GM19351 (cell line): ENCODE data around the gene SEC11A.
A peak's percentile ranks its signal among the peaks of the same experiment; 100 is the strongest.
"Not testable (repeated sequence)": the region's sequence is repeated elsewhere in the genome, so short reads cannot be mapped to it uniquely, and the experiment has no call there.

Experiments used
- ATAC-seq: cut with Tn5 transposase; IDR thresholded peaks from one replicate; pipeline ENCODE4 v1.9.1; 2021; ENCODE audit warnings: mild to moderate bottlenecking, moderate library complexity; ENCODE audit not compliant: unreplicated experiment

The SEC11A gene

DNA sequence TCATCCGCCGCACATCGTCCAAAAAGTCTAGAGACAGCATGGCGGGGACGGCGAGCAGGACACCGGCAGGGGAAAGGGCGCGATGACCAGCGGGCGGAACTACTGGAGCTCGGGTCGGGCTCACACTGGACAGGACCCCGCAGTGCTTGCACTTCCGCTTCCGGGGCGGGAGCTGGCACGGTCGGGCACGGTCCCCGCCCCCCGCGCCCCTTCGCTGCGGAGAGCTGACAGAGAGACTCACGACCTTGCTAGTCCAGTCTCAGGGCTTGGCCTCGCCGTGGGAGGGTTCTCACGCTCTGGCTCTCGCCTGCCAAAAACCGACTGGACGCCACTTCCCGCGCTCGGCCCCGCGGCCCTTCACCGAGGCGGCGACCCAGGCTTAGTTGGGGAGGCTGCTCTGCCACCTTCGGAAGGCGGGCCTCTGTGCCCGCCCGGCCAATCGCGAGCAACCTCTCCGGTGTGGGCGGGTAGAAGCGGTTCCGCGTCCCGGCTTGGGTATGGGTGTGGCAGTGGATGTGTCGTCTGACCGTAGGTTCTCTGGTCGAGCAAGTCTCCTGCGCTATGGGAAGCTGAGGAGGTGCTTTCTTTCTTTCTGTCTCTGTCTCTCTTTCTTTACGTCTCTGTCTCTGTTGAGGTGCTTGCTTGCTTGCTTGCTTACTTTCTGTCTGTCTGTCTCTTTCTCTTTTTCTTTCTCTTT, at the start of gene SEC11A:
TSS of gene SEC11A (minus strand) at position 104 of the 697 bp plus-strand sequence. CDS start at position 40, 64 bp downstream.
- peak; percentile 90 for ATAC-seq

DNA sequence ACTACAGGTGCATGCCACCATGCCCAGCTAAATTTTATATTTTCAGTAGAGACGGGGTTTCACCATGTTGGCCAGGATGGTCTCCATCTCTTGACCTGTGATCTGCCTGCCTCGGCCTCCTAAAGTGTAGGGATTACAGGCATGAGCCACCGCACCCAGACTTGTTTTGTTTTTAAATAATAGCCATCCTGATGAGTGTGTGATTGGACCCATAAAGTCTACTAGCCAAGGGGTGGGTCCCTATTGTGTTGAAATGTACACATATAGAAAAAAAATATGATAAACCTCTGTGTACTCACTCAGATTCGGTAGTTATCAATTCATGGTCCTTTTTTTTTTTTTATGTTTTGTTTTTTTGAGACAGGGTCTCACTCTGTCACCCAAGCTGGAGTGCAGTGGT, 49.7 kb upstream of the SEC11A start:
- ATAC-seq, result no peak

DNA sequence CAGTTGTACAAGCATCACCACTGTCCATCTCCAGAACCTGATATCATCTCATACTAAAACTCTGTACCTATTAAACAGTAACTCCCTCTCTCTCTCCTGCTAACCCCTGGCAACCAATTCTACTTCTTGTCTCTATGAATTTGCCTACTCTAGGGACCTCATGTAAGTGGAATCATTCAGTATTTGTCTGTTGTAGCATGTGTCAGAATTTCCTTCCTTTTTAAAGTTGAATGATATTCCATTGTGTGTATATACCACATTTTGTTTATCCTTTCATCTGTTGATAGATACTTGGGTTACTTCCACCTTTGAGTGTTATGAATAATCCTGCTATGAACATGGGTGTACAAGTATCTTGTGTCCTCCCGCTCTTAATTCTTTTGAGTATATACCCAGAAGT, 49.0 kb upstream of the SEC11A start:
- ATAC-seq, result no peak

DNA sequence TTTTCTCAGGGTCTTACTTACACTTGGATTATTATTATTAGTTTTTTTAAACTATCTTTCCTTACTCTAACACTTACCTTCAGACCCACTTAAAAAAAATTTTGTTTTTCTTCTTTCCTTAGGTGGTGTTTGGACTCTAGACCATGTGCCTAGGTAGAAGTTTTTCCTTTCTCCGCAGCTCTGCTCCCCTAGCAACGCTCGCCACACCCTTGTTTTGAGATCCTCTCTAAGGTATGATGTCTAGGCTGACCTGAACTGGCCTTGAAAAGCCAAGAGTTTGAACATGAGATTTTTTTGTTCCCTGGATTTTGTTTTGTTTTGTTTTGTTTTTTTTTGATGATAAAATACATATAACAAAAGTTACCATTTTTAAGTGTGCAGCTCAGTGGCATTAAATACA, 48.6 kb upstream of the SEC11A start:
- ATAC-seq, result no peak

DNA sequence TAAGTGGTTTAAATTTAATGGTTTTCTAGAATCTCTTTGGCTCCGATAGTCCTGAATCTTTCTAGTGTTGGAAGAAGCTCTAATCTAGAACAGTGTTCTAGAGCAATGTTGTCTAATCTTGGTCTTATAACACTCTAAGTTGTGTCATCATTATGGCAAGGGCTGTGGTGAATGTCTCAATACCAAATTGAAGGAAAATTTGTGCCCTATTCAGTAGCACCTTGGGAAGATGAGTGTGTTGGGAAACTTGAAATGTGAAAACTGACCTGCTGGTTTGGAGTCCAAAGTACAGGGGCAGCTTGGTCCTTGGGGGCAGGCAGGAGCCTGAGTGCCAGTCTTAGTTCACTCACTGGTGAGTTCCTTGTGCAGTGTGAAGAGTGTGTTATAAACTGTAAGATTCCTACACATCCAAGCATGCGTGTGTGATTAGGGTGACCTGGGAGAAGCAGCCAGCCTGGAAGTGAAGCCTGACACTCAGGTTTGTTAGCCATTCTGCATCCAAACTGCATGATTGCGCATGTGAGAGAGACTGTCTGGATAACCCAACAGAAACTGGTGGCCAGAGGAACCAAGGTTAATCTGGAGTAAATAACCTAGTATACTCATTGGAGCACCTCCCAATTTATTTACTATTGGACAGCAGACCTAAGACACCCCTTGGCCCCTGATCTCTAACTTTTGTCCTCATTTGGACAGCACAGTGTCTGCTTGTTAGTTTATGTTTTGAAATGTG, 47.1 kb upstream of the SEC11A start:
- ATAC-seq, result no peak

DNA sequence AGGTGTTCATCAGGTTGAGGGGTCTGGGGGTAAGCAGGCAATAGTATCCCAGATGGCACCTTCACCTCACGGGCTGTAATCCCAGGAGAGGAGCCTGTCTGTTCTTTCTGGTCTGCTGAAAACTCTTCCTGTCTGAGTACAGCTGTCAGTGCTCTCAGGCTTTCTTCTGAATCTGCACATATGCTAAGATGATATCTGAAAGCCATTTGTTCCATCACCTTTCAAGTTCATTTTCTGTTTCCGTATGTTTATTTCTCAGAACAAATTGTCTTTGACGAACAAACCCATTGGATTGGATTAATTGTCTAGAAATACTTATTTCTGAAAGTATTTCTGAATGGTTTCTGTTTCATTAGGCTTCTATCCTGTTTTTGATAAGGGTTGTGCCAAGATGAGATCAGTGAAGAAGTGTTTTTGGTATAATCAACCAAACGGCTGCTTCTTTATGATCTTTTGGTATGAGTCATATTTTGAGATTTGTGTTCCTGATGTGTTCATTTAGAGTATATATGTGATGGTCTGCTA, 45.7 kb upstream of the SEC11A start:
- ATAC-seq, result peak; percentile 73

DNA sequence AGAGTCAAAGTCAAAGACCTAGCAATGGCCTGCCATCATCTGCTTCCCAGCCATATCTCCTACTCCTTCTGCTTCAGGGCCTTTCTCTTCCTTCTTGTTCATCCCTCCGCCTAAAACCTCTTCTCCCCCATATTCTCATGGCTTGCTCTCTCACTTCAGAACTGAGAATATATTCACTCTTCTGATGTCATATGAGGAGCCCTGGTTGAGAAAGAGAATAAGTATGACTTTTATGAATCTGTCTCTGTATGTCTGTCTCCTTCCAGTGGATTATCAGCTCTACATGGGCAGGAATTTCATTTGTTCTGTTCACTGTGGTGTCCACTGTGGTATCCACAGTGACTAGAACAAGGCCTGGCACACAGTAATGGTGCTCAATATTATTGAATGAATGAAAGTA, 44.3 kb upstream of the SEC11A start:
- ATAC-seq, result no peak

DNA sequence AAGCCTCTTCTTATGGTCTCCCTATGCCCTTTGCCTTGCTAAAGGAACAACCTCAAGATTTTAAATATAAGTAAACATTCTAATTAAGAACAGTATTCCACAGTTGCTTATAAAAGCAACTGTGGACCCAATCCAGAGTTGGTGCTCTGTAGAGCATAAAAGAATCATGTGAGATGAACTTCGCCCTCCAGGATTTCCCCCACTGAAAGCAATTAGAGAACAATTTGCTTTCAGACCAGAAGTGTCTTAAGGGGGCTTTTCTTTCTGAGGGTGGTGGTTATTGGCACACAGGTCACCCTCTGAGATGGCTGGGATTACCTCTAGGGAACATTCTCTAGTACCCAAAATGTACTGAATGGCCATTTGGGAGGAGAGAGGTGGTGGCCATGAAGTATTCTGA, 43.1 kb upstream of the SEC11A start:
- ATAC-seq, result no peak

DNA sequence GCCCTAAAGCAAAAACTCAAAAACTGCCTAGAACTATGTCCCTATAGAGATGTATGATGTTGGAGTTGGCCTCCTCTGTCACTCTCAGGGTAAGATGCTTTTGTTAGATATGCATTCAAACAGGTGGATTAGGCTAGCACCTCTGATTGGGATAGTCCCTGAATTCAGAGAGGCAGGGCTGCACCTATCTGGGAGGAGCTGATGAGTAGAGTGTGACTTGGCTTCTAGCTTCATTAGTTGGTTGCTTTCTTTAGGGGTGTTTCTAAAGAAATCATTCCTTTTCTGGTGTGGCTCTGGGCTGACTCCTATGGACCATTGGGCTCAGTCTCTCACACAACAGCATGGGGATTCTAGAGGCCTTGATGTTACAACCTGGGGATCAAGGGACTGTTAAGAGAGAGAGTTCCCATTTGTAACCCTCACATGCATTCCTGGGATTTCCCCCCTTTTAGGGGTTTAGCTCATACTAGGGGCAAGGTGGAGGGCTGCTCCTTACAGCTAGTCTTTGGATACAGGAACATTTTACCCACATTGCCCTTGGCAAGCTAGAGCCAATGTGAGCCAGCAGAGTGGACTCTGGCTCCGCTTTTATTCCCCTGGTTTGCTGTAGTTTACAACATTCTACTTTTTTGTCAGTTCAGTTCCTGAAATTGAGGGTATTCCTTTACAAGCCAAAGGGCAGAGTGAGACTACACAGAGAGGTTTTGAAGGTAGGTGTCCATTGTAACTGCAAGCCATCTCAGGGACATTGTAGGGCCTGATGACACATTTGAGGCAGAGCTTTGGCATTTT, 40.0 kb upstream of the SEC11A start:
- ATAC-seq, result no peak

DNA sequence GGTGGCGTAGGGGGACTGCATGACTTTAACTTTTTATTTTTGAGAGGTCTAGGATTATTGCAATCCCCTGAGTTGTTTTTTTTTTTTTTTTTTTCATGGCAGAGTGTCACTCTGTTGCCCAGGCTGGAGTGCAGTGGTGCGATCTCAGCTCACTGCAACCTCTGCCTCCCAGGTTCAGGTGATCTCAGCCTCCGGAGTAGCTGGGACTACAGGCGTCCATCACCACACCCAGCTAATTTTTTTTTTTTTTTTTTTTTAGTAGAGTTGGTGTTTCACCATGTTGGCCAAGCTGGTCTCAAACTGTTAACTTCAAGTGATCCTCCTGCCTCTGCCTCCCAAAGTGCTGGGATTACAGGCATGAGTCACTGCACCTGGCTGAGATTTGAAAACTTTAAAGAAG, 39.0 kb upstream of the SEC11A start:
- not testable (repeated sequence) for ATAC-seq

DNA sequence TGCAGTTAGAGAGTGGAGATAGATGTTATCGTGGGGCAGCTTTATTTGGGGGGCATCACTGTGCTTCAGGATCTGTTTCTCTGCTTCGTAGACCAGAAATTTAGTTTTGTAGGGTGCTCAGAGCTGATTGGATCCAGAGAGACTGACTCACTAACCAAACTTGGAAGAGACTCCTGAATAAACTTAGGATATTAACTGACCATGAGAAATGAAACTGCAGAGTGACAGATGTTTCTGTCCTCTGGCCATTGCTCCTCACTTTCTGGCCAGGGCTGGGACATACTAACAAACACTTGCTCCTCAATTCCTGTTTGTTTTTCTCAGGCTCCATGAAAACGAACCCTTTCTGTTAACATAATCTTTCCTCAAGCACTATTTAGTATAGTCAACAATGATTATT, 36.8 kb upstream of the SEC11A start:
- ATAC-seq, result no peak

DNA sequence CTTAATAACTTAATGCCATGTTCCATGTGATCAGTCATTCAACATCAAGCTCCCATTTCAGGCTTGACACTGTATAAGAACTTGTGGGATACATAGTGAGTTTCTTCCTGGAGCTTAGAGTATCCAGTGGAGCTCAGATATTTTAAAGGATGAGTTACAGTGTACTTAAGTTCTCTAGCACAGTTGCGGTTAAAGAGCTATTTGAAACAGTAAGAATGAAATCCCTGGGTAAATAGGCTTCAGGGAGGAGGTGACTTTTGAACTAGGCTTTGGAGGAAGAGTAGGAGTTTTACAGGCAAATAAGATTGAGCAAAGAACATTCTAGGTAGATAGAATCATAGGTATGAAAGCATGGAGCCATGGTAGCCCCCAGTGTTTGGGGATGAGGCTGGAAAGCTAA, 36.3 kb upstream of the SEC11A start:
- ATAC-seq, result no peak

DNA sequence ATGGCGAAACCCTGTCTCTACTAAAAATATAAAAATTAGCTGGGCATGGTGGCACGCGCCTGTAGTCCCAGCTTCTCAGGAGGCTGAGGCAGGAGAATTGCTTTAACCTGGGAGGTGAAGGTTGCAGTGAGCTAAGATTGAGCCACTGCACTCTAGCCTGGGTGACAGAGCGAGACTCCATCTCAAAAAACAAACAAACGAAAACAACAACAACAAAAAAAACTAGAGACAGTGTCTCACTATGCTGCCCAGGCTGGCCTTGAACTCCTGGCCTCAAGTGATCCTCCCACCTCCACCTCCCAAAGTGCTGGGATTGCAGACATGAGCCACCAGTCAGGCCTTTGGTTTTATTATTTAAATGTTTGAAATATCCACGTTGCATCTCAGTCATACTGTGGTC, 35.8 kb upstream of the SEC11A start:
- not testable (repeated sequence) for ATAC-seq

DNA sequence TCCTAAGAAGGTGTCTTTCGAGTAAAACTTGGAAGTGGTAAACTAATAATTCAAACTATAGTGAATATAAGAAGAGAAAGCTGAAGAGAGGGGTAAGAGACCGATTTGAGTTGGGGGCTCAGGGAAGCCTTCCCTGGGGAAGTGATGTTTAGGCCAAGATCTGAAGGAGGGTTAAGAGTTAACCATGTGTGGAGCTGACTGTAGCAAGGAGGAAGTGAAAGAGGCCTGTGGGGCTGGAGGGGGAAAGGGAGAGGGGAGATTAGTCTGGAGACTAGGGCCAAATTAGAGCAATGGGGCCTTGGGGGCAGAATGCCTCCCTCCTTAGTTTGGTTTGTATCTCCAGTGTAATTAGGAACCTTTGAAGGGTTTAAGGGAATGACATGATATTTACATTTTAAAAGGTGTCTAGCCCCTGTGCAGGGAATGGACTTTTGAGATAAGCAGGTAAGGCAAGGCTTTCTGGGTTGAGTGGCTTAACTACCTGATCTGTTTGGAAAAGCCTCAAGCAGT, 34.7 kb upstream of the SEC11A start:
- peak; percentile 28 for ATAC-seq

DNA sequence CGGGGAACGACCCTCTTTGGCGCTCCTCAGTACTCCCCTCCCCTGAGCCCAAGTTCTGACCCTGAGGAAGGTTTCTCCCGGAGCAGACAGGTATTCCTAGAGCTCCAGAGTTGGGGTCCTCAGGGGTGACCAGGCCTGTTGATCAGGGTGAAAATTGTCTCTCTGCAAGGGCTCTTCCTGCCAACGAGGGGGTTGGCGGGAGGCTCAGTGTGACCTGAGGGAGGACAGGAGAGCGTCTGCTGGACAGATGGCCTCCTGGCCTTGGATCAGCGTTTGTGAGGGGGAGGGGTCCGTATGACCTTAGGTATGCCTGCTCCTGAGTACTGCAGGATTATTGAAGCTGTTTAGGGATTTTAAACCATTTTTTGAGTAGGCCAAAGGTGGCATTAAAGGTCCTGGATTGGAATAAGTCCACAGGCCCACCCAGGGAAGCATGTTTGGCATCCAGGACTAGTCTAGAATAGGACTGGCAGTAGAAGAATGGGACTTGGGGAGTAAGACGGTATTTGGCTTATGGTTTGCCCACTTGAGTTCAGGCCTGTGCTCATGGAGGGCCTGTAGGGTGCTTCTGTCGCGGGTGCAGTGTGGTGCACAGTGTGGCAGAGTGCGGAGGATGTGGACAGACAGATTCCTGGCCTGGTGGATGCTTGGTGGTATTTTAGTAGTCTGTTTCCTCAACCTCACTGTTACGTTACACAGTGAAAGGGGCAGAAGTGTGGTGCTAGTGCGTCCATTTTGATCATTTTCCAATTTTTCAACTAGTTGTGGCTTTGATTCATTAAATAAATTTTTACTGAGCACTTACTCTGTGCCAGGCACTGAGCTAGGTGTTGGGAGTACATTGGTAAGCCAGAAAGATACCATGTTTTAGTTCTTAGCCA, 33.4 kb upstream of the SEC11A start:
- ATAC-seq, result no peak

DNA sequence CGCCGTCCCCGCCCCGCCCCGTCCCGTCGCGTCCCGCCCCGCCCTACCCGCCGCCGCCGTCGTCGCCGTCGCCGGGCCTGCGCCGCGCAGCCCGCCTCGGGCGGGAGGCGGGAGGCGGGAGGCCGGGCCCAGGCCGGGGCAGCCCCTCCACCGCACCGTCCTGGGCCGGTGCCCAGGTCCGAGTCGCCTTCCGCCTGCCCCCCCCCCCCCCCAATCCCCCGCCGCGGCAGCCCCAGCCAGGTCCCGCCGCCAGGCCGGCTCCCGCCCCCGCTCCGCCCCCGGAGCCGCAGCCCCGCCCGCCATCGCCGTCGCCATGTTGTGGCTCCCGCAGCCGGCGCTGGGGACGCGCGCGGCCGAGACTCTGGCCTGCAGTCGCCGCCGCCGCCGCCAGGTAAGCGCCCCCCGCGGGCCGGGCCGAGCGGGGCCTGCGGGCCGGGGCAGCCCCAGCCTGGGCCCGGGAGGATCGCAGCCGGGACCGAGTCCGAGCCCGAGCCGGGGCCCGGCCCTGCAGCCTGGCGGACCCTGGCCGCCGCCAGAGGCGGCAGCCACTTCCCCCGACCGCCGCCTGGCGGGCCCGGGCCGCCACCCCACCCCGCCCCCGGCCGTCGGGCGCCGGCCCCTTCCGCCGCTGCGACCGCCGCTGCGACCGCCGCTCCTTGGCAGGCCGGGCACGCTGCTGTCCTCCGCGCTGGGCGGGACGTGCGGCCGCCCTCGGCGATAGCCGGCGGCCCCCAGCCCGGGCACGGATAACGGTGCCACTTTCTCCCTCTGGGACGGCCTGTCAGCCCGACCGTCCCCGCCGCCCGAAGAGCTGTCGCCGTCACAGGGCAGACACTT, 32.6 kb upstream of the SEC11A start, which contains the start of gene ZNF592:
TSS of gene ZNF592 (plus strand) at position 319 of the 837 bp plus-strand sequence. CDS start 34,084 bp downstream, outside the sequence.
- ATAC-seq, result peak; percentile 51

DNA sequence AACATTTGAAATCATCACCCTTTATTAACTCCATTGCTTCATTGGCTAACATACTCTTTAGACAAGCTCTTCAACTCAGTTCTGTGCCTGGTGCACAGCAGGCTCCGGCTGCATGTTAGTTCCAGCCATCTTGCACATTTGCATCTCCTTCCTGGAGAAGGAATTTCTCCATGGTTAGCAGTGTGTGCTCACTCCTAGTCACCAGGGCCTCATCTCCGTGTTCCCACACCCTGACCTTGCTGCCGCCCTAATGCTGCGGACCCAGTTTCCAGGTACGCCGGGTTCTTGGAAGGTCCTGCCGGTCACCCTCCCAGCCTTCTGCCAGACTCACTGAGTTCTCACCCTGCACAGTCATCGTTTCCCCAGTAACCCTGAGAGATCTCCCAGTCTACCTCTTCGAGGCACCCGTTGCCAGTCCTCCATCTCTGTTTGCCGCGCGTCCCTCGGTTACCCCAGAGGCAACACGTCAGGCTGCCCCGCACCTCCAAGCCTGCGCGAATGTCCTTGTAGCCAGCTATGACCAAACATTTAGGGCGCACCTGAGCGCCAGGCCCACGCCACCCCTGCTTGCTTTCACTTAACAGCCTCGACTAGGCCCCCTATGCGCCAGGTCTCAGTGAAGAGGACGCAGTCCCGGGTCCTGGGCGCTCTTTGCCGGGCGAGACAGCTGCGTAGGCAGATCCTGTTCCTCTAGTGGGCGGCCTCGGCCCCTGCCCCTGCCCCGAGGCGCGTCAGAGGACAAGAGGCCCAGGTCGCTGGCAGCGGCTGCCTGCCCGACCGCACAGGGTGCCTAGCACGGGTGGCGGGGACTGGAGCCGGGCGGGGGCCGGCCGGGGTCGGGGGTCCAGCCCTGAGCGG, 31.7 kb upstream of the SEC11A start:
- peak; percentile 51 for ATAC-seq

DNA sequence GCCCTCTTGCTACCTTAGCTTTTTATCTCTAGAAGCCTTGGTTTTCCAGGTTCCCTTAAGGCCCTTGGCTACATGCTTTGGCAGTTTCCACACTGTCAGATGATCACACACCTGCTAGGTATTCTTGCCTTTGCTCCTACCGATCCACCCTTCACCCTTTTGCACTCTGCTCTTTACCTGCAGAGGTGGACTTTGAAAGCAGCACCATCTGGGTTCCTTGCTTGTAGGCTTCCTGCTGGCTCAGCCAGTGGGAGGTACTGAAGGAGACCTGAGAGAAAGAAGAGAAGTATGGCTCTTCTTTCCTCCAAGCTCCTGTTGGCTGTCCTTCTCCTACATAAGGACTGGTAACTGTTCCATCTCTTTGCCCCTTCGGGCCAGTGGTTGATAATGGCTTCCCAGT, 25.2 kb upstream of the SEC11A start:
- ATAC-seq, result no peak
